Measurements from ENCODE around the gene TBC1D14.

The TBC1D14 gene

DNA sequence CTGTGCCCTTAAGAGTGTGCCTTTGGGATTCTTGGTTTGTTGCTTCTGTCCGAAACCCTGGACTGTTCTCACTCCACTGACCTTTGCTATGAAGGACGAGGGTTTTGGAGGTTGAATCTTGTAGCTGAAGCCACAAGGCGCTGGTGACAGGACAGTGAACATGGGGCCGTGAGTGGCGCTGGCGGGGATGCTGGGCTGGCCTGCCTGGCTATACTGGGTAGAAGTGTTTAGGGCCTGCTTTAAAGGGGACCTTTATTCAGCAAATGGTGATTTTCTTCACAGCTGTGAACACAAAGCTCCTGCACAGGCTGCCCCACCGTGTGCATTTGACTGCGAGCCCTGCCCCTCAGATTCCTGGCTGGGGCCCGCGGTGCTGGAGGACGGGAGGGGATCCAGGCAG, 106.5 kb downstream of the TBC1D14 start:
- TF ChIP-seq SIN3A (IDR thresholded peaks at IDR 0.05; ENCODE audit: borderline replicate concordance, insufficient read depth, low read length) (no peak), FOXP2 (optimal IDR thresholded peaks at IDR 0.05; ENCODE audit: borderline replicate concordance, extremely low read depth, extremely low read length, insufficient read depth) (no peak), POLR2AphosphoS5 (IDR thresholded peaks at IDR 0.05; ENCODE audit: low read depth, low read length) (no peak), TAF1 (IDR thresholded peaks at IDR 0.05; ENCODE audit: borderline replicate concordance, insufficient read depth, low read length) (no peak)
- TF ChIP-seq, protein P1, sequence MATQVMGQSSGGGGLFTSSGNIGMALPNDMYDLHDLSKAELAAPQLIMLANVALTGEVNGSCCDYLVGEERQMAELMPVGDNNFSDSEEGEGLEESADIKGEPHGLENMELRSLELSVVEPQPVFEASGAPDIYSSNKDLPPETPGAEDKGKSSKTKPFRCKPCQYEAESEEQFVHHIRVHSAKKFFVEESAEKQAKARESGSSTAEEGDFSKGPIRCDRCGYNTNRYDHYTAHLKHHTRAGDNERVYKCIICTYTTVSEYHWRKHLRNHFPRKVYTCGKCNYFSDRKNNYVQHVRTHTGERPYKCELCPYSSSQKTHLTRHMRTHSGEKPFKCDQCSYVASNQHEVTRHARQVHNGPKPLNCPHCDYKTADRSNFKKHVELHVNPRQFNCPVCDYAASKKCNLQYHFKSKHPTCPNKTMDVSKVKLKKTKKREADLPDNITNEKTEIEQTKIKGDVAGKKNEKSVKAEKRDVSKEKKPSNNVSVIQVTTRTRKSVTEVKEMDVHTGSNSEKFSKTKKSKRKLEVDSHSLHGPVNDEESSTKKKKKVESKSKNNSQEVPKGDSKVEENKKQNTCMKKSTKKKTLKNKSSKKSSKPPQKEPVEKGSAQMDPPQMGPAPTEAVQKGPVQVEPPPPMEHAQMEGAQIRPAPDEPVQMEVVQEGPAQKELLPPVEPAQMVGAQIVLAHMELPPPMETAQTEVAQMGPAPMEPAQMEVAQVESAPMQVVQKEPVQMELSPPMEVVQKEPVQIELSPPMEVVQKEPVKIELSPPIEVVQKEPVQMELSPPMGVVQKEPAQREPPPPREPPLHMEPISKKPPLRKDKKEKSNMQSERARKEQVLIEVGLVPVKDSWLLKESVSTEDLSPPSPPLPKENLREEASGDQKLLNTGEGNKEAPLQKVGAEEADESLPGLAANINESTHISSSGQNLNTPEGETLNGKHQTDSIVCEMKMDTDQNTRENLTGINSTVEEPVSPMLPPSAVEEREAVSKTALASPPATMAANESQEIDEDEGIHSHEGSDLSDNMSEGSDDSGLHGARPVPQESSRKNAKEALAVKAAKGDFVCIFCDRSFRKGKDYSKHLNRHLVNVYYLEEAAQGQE (IDR thresholded peaks at IDR 0.05; ENCODE audit: insufficient read depth in 1 of 2, low read depth in 2 of 2, low read length in 2 of 2): no peak

DNA sequence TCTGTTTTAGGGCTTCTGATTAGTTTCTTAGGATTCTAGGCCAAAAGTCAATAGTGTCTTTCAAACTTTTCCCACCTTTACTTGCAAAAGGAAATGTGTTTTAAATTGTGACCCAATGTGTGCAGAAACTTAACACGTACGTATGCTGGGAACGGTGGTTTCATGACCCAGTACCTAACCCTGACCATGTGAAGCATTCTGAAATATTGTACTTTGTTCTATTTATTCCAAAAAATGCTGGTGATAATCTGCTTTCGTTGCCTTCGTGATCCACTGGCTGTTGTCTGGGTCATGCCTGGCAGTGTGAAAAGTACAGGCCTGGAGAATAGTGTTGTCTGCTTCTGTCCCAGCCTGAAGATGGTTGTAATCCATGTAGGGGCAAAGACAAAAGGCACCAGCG, 106.9 kb downstream of the TBC1D14 start:
- no peak for TF ChIP-seq FOXP2 (optimal IDR thresholded peaks at IDR 0.05; ENCODE audit: borderline replicate concordance, extremely low read depth, extremely low read length, insufficient read depth)
- no peak for TF ChIP-seq TAF1 (IDR thresholded peaks at IDR 0.05; ENCODE audit: borderline replicate concordance, insufficient read depth, low read length)

DNA sequence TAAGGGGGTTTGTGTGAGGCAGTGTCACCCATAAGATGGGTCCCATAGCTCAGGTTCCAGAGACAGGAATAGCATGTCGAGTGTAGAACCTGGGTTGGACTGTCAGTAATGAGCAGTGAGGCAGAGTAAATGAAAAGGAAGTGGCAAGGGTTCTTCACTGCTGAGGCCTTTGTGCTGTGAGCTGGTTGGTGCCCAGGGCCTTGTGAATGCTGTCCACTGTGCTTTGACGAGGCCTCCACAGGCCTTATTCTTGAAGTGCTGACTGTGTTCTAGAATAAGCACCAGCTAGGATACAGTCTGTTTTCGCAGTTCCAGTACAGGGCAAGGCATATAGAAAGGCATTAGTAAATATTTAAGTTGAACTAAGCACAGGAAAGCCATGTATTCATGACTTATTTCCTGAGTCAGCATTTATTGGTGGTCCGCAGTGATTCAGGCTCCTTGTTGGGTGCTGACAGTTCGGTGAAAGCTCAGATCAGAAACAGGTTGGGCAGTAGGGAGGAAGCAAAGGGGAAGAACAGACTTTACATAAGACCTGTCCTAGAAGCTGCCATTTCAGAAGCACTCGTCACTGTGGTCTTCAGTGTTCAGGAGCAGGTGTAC, 107.9 kb downstream of the TBC1D14 start:
- no peak for TF ChIP-seq FOXP2 (optimal IDR thresholded peaks at IDR 0.05; ENCODE audit: borderline replicate concordance, extremely low read depth, extremely low read length, insufficient read depth)
- no peak for TF ChIP-seq SIN3A (IDR thresholded peaks at IDR 0.05; ENCODE audit: borderline replicate concordance, insufficient read depth, low read length)
- no peak for TF ChIP-seq POLR2AphosphoS5 (IDR thresholded peaks at IDR 0.05; ENCODE audit: low read depth, low read length)
- TF ChIP-seq, protein P1 (IDR thresholded peaks at IDR 0.05; ENCODE audit: insufficient read depth in 1 of 2, low read depth in 2 of 2, low read length in 2 of 2): no peak
- TF ChIP-seq TAF1 (IDR thresholded peaks at IDR 0.05; ENCODE audit: borderline replicate concordance, insufficient read depth, low read length): no peak

DNA sequence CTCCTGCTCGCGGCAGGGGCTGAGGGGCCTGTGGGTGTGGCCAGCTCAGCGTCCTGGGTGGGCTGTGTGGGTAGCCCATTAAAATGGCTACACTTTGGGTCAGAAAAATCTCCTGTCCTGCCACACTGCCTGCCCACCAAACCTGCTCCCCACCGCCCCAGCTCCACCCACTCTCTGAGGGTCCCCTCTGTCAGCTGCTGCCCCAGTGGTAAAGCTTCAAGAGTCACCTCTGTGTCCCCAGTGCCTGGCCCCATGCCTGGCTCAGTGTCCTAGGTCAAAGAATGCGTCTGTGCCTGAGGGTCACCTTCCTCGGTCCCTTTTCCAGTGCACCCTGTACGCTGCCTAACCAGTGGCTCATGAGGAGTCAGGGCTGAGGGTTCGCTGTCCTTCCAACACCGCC, 108.7 kb downstream of the TBC1D14 start:
- TF ChIP-seq TAF1 (IDR thresholded peaks at IDR 0.05; ENCODE audit: borderline replicate concordance, insufficient read depth, low read length): no peak
- TF ChIP-seq FOXP2 (optimal IDR thresholded peaks at IDR 0.05; ENCODE audit: borderline replicate concordance, extremely low read depth, extremely low read length, insufficient read depth): no peak
- TF ChIP-seq, protein P1 (IDR thresholded peaks at IDR 0.05; ENCODE audit: insufficient read depth in 1 of 2, low read depth in 2 of 2, low read length in 2 of 2): no peak

DNA sequence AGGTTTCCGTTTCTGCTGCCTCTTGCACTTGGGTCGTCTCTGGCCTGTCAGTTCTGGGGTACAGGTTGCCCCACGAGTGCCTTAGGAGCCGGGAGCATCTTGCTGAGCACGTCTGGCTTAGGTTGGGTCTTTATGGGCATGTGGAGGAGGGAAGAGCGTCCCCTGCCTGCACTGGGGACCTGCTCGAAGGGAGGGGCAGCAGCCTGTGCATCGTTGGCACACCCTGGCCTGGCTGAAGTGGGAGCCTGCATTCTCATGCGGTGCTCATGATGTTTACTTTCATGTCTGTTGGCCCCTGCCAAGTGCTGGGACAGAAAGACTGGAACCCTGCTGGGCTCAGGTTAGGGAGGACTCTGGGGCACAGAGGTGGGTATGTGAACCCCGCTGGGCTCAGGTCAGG, 109.7 kb downstream of the TBC1D14 start:
- TF ChIP-seq TAF1 (IDR thresholded peaks at IDR 0.05; ENCODE audit: borderline replicate concordance, insufficient read depth, low read length) (no peak), SIN3A (IDR thresholded peaks at IDR 0.05; ENCODE audit: borderline replicate concordance, insufficient read depth, low read length) (no peak), FOXP2 (optimal IDR thresholded peaks at IDR 0.05; ENCODE audit: borderline replicate concordance, extremely low read depth, extremely low read length, insufficient read depth) (no peak), POLR2AphosphoS5 (IDR thresholded peaks at IDR 0.05; ENCODE audit: low read depth, low read length) (no peak)
- TF ChIP-seq, protein P1 (IDR thresholded peaks at IDR 0.05; ENCODE audit: insufficient read depth in 1 of 2, low read depth in 2 of 2, low read length in 2 of 2): no peak

All from PFSK-1 (cell line).